ENCODE measurements around the gene VWCE.

Gene VWCE

DNA sequence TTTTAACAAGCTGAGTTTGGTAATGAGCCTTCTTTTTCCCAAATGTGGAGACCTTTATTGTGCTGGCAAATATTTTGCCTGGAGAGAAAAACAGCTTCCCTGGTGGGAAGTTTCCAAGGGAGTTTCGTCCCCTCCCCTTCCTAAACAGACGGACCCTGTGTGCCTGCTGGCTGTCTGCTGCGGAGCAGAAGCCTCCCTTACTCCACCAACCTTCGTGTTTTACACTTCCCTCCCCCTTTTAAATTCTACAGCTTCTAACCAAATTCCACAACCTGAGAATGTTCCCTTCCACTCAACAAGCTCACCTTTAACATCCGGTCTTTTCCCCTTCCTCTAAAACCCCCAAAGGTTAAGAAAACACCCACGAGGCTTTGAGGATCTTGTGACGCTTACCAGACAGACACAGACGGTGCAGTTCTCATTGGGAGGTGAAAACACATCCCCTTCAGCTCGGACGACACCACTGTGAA is 17.1 kb downstream of the VWCE start:
- H3K27me3 Mint-ChIP-seq: no peaks in the 10 kb centered on the region
- H3K4me1 Mint-ChIP-seq: peaks cover 6% of the 10 kb centered on the region
- no peak overlapping the region for H3K4me3 Mint-ChIP-seq
- peaks cover 5% of the 10 kb centered on the region for H3K36me3 Mint-ChIP-seq
- no peak for ATAC-seq
- H3K27ac Mint-ChIP-seq: no peak overlapping the region
- H3K9me3 Mint-ChIP-seq: peaks cover 3% of the 10 kb centered on the region

DNA sequence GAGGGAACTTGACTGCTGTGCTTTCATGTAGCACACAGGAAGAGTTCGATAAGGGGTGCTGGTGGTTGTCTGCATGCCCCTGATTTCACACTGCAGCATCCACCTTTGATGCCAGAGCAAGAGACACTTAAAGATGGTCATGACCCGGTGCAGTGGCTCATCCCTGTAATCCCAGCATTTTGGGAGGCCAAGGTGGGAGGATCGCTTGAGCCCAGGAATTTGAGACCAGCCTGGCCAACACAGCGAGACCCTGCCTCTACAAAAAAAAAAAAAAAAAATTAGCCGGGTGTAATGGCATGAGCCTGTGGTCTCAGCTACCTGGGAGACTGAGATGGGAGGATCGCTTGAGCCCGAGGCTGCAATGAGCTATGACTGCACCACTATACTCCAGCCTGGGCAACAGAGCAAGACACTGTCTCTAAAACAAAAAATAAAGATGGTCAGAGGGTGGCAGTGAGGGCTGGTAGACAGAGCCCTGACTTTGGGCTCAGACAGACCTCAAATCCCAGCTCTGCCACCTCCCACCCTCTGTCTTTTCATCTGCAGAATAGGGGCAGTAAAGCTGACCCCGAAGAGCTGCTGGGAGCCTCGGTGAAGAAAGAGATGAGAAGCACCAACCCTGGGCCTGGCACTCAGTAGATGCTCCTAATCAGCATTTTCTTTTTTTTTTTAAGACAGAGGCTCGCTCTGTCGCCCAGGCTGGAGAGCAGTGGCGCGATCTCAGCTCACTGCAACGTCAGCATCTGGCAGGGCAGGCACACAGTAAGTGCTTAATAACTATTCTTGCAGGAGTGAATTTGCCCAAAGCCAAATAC is 17.7 kb downstream of the VWCE start:
- H3K27ac Mint-ChIP-seq: no peak overlapping the region
- no peak for ATAC-seq
- no peak overlapping the region for H3K4me3 Mint-ChIP-seq
- no peaks in the 10 kb centered on the region for H3K27me3 Mint-ChIP-seq
- H3K36me3 Mint-ChIP-seq: peaks cover 5% of the 10 kb centered on the region
- H3K4me1 Mint-ChIP-seq: peaks cover 6% of the 10 kb centered on the region
- peaks cover 3% of the 10 kb centered on the region for H3K9me3 Mint-ChIP-seq

DNA sequence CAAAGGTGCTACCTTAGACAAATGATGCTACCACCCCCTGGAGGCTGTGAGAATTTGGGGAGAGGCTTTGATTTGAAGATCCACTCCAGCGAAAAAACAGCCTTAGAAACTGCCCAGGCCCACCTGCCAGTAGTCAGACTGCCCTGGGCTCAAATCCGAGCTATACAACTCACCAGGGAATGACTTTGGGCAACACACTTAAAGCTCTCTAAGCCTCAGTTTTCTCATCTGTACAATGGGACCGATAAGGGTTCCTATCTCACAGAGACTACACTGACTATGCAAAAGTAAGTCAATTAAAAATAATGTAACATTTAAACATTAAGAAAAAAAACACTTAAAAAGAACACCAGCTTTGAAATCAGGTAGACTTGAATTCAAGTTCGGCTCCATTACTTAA is 19.9 kb downstream of the VWCE start:
- H3K9me3 Mint-ChIP-seq: no peaks in the 10 kb centered on the region
- H3K27me3 Mint-ChIP-seq: no peaks in the 10 kb centered on the region
- no peak for ATAC-seq
- H3K27ac Mint-ChIP-seq: no peak overlapping the region
- no peaks in the 10 kb centered on the region for H3K36me3 Mint-ChIP-seq
- no peaks in the 10 kb centered on the region for H3K4me1 Mint-ChIP-seq
- H3K4me3 Mint-ChIP-seq: no peak overlapping the region

DNA sequence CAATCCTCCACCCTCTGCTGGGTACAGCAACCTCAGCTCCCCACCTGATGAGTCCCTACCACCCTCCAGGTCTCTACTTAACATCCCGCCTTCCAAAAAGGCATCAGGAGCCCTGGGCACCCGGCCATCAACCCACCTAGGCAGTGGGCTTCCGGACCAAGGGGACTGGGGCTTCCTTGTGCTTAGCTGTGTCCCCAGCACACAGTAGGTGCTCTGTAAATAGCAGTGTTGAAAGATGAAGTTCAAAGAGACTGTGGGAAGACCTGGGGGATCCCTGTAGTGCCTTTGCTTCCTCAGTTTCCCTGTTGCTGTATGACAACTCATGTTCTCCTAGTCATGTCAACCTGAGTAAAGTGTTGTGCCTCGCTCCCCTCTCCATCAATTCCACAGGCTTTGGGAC is 21.0 kb downstream of the VWCE start:
- H3K4me3 Mint-ChIP-seq: no peak overlapping the region
- no peak overlapping the region for H3K27ac Mint-ChIP-seq
- H3K27me3 Mint-ChIP-seq: no peaks in the 10 kb centered on the region
- H3K4me1 Mint-ChIP-seq: no peaks in the 10 kb centered on the region
- H3K36me3 Mint-ChIP-seq: no peaks in the 10 kb centered on the region
- no peak for ATAC-seq
- H3K9me3 Mint-ChIP-seq: no peaks in the 10 kb centered on the region

DNA sequence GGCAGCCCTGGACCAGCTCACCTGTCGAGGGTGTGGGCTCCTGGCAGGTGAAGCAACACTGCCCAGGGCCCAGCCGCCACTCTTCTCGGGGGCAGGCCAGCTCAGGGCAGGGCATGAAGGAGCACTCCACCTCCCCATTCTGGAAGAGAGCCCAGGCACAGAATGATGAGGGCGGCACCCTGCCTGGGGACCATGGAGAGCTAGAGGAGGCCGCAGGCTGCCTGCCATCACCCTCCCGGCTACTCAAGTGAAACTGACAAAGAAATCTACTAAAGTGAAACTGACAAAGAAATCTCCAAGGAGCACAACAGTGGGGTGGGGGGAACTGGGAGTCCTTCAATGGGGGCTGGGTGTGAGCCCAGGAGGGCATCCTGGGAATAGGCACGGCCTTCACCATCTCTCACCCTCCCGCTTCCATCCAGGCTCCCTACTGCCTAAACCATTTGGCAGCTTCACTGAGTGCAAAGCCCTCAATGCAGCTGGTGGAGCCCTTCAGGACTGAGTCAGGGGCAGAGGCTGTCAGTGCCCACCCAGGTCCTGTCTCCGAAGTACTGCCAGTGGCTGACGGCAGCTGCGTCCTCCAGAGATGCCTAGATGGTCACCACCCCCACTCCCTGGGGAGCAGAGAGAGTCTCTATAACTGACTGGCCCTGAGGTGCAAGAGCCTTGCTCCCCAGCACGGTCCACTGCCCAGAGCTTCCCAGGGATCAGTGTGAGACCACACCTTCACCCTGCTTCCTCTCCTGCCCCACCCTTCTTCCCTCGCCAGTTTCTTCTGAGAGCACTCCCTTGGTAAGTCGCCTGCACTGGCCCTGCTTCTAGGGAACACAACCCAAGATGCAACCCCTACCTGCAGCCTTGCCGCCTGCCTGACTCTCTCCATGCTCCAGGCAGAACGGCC is 21.7 kb downstream of the VWCE start:
- H3K4me3 Mint-ChIP-seq: no peak overlapping the region
- H3K27me3 Mint-ChIP-seq: no peaks in the 10 kb centered on the region
- H3K9me3 Mint-ChIP-seq: no peaks in the 10 kb centered on the region
- no peaks in the 10 kb centered on the region for H3K4me1 Mint-ChIP-seq
- ATAC-seq: no peak
- no peak overlapping the region for H3K27ac Mint-ChIP-seq
- no peaks in the 10 kb centered on the region for H3K36me3 Mint-ChIP-seq

DNA sequence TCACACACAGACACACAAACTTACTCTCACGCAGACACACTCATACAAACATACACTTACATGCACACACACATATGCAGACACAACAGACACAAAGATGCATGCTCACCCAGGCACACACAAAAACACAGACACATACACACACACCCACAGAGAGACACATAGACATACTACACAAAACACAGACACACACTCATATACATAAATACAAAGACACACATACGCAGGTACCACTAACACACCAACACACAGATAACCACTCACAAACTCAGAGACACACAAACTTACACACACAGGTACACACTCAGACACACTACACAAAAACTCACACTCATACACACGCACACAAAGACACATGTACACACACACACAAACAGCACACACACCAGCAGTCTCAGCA is 22.4 kb downstream of the VWCE start:
- Mint-ChIP-seq H3K4me3 (no peak overlapping the region), H3K27ac (no peak overlapping the region), H3K4me1 (no peaks in the 10 kb centered on the region), H3K36me3 (no peaks in the 10 kb centered on the region), H3K9me3 (no peaks in the 10 kb centered on the region), H3K27me3 (no peaks in the 10 kb centered on the region)
- ATAC-seq: no peak

DNA sequence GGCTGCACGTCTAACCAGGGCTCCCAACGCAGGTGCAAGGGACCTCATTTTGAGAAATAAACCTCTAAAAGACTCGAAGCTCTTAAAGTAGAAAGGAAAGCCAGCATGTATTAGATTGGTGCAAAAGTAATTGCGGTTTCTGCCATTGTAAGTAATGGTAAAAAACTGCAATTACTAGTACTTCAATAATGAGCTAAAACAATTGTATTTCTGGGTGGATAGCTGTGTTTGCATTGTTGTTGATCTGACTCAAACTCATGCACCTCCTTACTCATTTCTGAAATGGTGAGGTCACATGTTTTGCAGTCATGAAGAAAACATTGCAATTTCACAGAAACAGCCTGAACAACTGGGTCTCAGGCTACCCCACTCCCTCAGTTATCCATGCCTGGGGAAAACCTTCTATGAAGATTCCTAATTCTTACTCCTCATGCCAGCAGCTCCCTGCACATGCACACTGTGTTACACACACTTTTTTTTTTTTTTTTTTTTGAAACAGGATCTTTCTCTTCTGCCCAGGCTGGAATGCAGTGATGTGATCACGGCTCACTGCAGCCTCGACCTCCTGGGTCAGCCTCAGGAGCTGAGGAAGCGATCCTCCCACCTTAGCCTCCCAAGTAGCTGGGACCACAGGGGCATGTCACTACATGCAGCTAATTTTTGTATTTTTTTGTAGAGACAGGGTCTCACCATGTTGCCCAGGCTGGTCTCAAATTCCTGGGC is 24.6 kb downstream of the VWCE start:
- H3K4me1 Mint-ChIP-seq: no peaks in the 10 kb centered on the region
- no peak overlapping the region for H3K27ac Mint-ChIP-seq
- no peak for ATAC-seq
- H3K9me3 Mint-ChIP-seq: no peaks in the 10 kb centered on the region
- H3K27me3 Mint-ChIP-seq: no peaks in the 10 kb centered on the region
- H3K36me3 Mint-ChIP-seq: no peaks in the 10 kb centered on the region
- H3K4me3 Mint-ChIP-seq: no peak overlapping the region

DNA sequence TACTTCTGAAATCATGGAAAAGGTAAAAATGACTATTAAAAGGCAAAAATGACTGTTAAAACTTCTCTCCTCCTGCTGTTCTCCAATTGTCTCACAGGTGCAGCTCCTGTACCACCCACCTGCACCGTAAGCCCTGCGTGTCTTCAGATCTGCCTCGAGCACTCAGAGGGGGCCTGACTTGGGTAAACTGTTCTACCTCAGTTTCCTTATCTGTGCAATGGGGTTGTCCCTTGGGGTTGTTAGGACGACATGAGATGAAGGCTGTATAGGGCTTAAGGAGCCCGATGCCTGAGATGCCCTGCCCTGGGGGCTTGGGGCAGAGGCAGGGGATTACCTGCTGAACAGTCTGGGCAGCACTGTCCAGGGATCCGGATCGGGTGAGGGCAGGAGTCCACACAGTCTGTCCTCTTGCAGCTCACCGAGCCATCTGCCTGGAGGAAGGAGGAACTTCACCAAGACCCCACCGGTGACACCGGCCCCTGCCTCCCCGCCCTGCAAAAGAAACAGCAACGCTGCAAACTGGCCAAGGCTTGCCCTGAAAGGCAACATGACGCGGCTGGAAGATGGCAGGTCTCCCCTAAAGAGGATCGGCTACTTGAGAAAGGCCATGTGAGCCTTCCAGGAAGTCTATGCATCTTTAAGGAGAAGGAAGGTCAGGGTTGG is 26.4 kb downstream of the VWCE start:
- Mint-ChIP-seq H3K36me3 (no peaks in the 10 kb centered on the region), H3K4me3 (no peak overlapping the region), H3K9me3 (no peaks in the 10 kb centered on the region), H3K4me1 (no peaks in the 10 kb centered on the region), H3K27ac (no peak overlapping the region), H3K27me3 (no peaks in the 10 kb centered on the region)
- ATAC-seq: no peak

DNA sequence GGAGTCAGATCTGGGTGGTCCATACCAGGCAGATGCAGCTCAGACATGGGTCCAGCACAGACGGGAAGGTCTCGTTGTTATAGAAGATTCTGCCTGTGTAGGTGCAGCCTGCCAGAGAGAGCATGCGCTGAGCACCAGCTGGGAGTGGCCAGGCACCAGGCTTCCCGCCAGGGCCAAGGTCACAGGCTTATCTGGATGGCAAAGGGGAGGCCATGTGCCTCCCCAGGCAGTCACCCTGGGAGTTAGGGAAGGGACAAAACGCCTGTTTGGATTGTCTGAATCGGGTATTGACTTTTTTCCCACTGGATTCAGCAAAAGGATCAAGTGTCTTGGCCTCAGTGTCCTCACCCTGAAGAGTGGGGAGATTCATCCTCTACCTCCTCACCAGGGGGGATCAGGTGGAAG is 27.7 kb downstream of the VWCE start:
- Mint-ChIP-seq H3K9me3 (no peaks in the 10 kb centered on the region), H3K36me3 (no peaks in the 10 kb centered on the region), H3K4me3 (no peak overlapping the region), H3K27ac (no peak overlapping the region), H3K4me1 (no peaks in the 10 kb centered on the region), H3K27me3 (no peaks in the 10 kb centered on the region)
- no peak for ATAC-seq

DNA sequence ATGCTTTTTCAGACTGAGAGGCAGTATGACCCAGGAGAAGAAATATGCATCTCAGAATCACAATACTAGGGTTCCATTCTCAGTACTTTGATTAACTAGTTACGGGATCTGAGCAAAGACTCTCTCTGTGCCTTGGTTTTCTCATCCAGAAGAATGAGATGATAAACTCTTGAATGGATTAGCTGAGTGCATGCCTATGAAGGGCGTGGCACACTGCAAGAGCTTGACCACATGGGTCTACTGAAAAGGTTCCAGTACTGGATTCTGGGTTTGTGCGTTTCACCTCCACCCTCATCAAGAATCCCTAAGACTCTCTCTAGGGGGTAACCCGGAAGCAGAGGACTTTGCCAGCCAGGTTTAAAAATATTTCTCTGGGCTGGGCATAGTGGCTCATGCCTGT is 28.5 kb downstream of the VWCE start:
- H3K27ac Mint-ChIP-seq: no peak overlapping the region
- no peak for ATAC-seq
- H3K27me3 Mint-ChIP-seq: no peaks in the 10 kb centered on the region
- no peaks in the 10 kb centered on the region for H3K36me3 Mint-ChIP-seq
- no peaks in the 10 kb centered on the region for H3K9me3 Mint-ChIP-seq
- no peak overlapping the region for H3K4me3 Mint-ChIP-seq
- H3K4me1 Mint-ChIP-seq: no peaks in the 10 kb centered on the region

DNA sequence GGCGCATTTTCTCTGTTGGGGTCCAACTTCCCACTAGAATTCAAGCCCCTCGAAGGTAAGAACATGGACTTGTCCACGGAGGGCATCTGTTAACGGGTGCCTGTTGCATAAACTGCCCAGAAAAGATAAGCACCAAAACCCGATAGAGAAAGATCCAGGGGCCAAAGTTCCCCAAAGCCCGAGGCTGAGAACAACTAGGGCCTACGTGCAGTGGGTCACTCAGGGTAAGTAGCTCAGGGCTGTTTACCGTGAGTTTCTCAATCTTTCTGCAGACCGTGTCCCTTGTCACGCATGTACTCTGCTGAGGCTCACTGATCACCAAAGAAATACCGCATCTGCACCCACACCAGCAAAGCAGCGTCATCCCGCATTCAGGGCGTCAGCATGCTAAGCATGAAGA is 29.8 kb downstream of the VWCE start:
- H3K27me3 Mint-ChIP-seq: no peaks in the 10 kb centered on the region
- H3K4me3 Mint-ChIP-seq: no peak overlapping the region
- no peaks in the 10 kb centered on the region for H3K4me1 Mint-ChIP-seq
- H3K27ac Mint-ChIP-seq: no peak overlapping the region
- H3K36me3 Mint-ChIP-seq: no peaks in the 10 kb centered on the region
- no peak for ATAC-seq
- H3K9me3 Mint-ChIP-seq: no peaks in the 10 kb centered on the region

DNA sequence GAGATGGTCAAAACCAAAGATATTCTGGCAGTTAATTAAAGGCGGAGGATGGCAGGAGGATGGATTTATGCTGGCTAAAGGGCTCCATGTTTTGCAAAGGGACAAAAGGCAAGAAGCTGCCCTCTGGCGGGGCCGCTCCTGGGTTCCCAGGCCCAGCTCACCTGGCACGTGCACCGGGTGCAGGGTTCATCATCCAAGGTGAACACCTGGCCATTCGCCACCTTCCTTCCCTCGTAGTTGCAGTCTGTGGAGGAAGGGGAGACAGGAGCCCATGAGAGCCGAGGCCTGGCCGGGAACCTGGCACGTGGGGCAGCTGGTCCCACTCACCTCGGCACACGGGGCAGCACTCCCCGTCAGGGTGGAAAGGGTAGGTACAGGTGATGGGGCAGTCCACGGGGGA is 30.3 kb downstream of the VWCE start:
- ATAC-seq: no peak
- no peaks in the 10 kb centered on the region for H3K9me3 Mint-ChIP-seq
- H3K27me3 Mint-ChIP-seq: no peaks in the 10 kb centered on the region
- H3K27ac Mint-ChIP-seq: no peak overlapping the region
- H3K36me3 Mint-ChIP-seq: no peaks in the 10 kb centered on the region
- H3K4me3 Mint-ChIP-seq: no peak overlapping the region
- H3K4me1 Mint-ChIP-seq: no peaks in the 10 kb centered on the region

DNA sequence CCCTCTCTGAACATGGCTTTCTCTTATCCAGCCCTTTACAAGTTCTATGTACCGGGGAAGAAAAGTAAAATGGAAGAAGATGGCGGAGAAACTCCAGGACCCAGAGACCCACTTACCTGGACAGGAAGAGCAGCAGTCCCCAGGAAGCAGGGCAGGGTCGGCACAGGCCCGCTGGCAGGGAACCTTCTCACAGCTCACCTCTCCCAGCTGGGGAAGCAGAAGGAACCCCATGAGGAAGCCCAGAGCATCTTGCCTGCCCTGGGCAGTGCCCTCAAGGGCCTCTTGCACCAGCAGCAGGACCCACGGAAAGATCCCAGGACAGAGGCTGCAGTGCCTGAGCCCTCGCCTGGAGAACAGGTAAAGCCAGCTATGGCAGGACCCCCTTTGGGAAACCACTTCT is 30.7 kb downstream of the VWCE start:
- Mint-ChIP-seq H3K27me3 (no peaks in the 10 kb centered on the region), H3K4me1 (no peaks in the 10 kb centered on the region), H3K9me3 (no peaks in the 10 kb centered on the region), H3K4me3 (no peak overlapping the region), H3K27ac (no peak overlapping the region), H3K36me3 (no peaks in the 10 kb centered on the region)
- ATAC-seq: no peak

DNA sequence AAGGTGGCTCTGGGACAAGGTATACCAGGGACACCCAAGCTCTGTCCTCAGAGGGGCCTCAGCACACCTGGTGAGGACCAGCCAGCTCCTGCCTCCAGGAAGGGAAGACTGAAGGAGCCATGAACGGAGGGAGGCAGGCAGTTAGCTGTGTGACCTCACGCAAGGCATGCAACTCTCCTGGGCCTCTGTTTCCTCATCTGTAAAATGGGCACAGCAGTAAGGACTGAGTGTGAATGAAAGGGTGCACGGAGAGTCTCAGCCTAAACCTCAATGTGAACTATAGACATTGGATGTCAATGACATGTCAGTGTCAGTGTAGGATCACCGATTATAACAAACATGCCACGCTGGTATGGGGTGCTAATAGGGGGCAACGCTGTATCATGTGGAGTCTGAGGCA is 35.8 kb downstream of the VWCE start:
- H3K27ac Mint-ChIP-seq: no peak overlapping the region
- no peaks in the 10 kb centered on the region for H3K36me3 Mint-ChIP-seq
- H3K4me1 Mint-ChIP-seq: peaks cover 4% of the 10 kb centered on the region
- H3K4me3 Mint-ChIP-seq: no peak overlapping the region
- no peak for ATAC-seq
- H3K27me3 Mint-ChIP-seq: no peaks in the 10 kb centered on the region
- H3K9me3 Mint-ChIP-seq: no peaks in the 10 kb centered on the region

DNA sequence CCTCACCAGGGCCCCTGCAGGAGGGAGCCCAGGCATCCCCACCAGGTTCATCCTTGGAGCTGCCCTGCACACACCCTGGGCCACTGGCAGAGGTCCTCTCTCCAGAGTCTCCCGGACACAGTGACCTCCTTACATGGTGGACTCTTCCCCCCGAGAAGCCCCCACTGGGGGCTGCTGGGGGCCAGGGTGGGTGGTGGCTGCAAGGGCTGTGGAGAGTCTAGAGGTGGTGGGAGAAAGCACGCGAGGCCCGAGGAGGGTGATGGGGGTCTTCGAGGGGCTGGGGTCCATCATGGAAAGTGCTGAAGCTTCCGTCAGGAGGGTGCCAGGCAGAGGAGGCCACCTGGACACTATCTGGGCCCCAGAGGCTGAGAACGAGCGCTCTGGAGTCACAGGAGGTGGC is 36.6 kb downstream of the VWCE start:
- H3K9me3 Mint-ChIP-seq: no peaks in the 10 kb centered on the region
- no peak overlapping the region for H3K4me3 Mint-ChIP-seq
- no peaks in the 10 kb centered on the region for H3K36me3 Mint-ChIP-seq
- H3K4me1 Mint-ChIP-seq: peaks cover 7% of the 10 kb centered on the region
- H3K27ac Mint-ChIP-seq: no peak overlapping the region
- no peaks in the 10 kb centered on the region for H3K27me3 Mint-ChIP-seq
- ATAC-seq: no peak
